ENCODE data around the gene RAB31. TPM values are rescaled to one million over a fixed set of nuclear protein-coding genes. Genes with fewer than 3 reads are reported as not detected.

The RAB31 gene
- total RNA-seq, 4 donors from 2014 or later = 51.1 to 79.3 (median 67.9) TPM

DNA sequence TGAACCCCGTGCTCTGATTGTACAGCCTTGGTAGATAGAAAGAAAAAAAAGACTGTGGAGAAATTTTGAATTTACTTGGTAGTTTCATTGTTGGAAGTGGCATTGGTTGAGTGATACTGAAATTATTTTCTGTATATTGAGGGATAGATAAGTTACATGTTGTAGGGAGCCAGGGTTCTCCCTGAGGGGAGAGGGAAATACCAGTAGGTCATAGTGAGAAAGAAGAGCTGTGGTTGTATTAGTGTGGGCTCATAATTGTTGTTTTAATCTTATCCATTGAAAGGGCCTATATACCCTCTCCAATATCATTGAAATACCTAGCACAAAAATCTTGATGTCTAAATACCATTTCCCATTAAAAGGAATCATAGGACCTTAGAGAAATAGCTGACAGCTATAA, 16.9 kb upstream of the RAB31 start:
- no peak for DNase-seq (ENCODE audit: low spot score)
- TF ChIP-seq, protein P1, sequence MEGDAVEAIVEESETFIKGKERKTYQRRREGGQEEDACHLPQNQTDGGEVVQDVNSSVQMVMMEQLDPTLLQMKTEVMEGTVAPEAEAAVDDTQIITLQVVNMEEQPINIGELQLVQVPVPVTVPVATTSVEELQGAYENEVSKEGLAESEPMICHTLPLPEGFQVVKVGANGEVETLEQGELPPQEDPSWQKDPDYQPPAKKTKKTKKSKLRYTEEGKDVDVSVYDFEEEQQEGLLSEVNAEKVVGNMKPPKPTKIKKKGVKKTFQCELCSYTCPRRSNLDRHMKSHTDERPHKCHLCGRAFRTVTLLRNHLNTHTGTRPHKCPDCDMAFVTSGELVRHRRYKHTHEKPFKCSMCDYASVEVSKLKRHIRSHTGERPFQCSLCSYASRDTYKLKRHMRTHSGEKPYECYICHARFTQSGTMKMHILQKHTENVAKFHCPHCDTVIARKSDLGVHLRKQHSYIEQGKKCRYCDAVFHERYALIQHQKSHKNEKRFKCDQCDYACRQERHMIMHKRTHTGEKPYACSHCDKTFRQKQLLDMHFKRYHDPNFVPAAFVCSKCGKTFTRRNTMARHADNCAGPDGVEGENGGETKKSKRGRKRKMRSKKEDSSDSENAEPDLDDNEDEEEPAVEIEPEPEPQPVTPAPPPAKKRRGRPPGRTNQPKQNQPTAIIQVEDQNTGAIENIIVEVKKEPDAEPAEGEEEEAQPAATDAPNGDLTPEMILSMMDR (IDR thresholded peaks at IDR 0.05) = no peak
- no peak for ATAC-seq (ENCODE audit: low FRiP score)

DNA sequence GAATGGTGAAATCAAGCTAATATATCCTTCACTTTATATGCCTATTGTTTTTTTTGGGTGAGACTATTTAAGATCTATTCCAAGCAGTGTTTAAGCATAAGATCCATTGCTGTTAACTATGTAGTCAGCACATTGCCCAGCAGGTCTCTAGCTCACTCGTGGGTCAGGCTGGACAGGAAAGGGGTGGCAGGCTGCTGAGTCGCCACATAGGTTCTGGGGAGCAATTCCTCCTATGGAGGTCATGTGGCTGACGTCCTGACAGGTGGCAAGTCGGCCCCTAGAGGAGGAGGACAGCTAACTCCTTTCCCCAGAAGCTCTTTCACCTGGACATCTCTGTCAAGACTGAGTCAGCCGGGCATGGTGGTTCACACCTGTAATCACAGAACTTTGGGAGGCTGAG, 13.9 kb upstream of the RAB31 start:
- ATAC-seq (ENCODE audit: low FRiP score) = no peak
- TF ChIP-seq, protein P1 (IDR thresholded peaks at IDR 0.05) = no peak
- DNase-seq (ENCODE audit: low spot score) = no peak

DNA sequence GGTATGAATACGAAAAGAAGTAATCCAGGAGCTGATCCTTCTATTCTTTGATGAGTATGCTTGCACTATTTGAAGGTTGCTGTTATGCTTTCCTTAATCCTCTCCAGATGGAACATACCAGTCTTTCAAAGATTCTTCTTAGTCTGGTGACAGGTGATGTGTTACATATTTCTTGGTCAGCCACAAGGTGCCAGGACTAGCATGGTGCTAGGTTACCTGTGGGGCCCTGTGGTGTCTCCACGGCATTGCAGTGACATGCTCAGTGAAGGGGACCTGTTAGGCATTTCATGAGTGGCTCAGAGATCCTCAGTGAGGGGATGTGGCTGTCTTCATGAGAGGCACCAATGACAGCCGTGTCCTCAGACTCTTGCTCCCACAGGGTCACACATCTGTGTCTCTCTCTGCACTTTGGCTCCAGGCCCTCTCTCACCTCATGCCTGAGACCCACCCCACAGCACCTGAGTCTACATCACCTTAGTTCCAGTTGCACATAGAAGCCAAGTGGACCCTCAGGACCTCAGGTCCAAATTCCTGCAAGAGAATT, 13.1 kb upstream of the RAB31 start:
- DNase-seq (ENCODE audit: low spot score) (no peak), ATAC-seq (ENCODE audit: low FRiP score) (no peak)
- TF ChIP-seq, protein P1 (IDR thresholded peaks at IDR 0.05) = no peak

DNA sequence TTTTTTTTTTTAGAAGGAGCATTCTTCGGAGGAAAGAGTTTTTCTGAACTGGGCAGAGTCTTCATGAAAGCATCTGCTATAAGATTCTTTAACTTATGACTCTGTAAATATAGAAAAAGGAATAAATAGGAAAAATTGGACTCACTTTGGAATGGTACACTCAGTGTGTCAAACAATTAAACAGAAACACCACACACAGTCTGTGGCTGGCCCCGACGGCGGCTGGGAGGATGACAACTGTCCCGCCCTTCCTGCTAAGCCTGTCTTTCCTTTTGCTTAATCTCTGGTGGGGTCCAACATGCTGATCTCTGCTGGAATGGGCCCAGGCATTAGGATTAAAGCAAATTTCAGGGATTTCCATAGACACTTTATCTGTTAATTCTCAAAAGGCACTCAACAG, 12.5 kb upstream of the RAB31 start:
- ATAC-seq (ENCODE audit: low FRiP score) (no peak), DNase-seq (ENCODE audit: low spot score) (no peak)
- TF ChIP-seq, protein P1 (IDR thresholded peaks at IDR 0.05) = no peak

DNA sequence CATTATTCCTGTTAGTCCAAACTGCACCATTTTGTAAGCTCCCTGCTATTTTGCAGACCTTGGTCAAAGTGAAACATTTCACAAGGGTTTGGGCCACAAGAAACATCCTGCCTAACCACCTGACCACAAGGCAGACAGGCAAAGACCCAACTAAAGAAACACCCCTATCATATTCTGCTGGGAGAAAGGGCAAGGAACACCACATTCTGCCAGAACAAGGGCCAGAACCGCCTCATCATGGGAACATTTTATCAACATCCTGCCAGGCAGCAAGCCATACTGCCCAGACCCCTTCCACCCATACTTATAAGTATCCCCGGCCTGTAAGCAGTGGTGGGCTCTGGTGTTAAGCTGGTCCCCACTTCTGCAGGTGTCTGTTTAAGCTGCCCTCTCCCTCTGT, 12.0 kb upstream of the RAB31 start:
- no peak for DNase-seq (ENCODE audit: low spot score)
- no peak for ATAC-seq (ENCODE audit: low FRiP score)
- TF ChIP-seq, protein P1 (IDR thresholded peaks at IDR 0.05) = no peak

DNA sequence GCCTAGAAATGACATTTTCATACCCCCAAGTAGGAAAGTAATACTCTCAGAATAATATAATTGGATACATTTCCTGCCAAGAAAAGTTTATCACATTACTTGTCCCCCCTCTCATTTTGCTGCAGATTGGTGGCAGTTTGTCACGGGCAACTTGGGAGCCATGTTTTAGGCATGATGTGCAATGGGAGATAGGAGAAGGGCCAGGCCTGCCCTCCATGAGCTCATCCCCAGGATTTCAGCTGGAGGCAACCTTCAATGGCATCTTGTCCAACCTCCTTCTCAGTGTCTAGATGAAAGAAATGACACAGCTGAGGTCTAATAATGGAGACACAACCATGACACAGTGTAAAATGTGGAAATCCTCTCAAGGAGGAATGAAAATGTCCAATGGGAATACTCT, 11.4 kb upstream of the RAB31 start:
- DNase-seq (ENCODE audit: low spot score) (no peak), ATAC-seq (ENCODE audit: low FRiP score) (no peak)
- TF ChIP-seq, protein P1 (IDR thresholded peaks at IDR 0.05) = no peak

DNA sequence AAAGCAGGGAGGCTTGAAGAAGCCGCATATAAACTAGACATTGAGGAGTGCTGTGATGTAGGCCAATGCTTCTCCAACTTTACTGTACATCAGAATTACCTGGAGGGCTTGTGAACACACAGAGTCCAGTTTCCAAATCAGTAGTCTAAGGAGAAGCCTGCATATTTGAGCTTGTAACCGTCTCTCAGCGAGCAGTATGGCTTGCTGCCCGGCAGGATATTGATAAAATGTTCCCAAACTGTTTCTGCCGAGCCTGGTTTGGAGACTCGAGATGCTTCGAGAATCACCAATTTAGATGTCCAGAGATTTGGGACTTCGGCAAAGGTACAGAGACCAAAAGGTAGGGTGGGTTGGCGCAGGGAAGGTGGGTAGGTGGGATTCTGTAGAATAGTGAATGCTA, 11.0 kb upstream of the RAB31 start:
- ATAC-seq (ENCODE audit: low FRiP score) (no peak), DNase-seq (ENCODE audit: low spot score) (no peak)
- TF ChIP-seq, protein P1 (IDR thresholded peaks at IDR 0.05) = no peak

Data from omental fat pad (tissue), 4 donors.